DMS114 treated with DMSO at 0.1 percent for 48 hours (cell line): ENCODE data around the gene MBIP.

ENCODE experiments used
- DNase-seq: peaks from one replicate; lab custom pipeline; 2025; ENCODE audit not compliant: unreplicated experiment; lab: John Stamatoyannopoulos, UW

The MBIP gene

DNA sequence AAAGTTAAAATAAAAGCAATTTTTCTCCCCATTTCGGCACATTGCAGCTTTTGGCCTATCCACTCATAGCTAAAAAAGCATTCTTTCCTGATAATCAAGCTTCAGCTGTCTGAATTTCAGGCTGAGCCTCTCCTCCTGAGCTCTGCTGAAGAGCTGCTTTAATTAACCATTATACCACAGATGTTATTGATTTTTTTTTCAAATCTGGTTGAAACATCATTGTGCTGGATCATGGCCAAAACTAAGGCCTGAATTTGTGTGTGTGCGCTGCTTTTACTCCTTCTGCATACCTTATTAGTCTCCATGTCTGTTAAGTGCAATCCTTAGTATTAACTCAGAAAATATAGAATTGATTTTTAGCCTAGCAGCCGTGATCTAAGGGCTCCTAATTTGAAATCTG, 52.3 kb downstream of the MBIP start:
- no peak for DNase-seq

DNA sequence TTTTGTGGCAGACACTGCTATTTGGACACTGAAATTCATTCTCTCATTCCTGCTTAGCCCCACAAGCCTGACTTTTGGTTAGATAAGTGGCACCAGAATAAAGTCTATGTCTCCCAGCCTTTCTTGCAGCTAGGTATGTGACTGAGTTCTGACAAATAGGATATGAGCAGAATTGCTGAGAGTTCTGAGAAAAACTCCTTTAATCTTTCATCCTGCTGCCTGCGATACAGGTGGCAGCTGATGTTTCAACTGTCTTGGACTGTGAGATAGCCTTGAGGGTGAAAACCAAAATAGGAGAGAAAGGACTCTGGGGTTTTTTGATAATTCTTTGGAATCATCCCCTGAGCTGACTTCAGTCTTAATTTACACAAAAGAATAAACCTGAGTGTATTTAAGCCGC, 55.8 kb downstream of the MBIP start:
- DNase-seq: no peak

DNA sequence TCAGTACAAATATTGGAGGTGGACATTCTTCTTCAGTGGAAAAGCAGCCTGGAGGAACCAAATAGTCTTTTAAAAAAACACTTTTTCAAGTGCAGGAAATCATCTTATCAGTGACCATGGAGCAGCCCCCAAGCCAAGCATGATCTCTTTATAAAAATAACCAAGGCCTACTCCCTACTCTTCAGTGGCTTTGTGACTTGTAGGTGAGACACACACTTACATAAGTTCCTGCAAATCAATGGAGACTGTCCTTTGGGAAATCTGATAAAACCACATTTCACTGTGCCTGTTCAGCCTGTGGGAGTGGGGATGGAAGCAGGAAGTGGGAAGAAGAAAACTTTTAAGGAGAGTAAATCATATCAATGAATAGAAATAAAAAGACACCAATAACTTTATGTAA, 56.3 kb downstream of the MBIP start:
- DNase-seq: no peak

DNA sequence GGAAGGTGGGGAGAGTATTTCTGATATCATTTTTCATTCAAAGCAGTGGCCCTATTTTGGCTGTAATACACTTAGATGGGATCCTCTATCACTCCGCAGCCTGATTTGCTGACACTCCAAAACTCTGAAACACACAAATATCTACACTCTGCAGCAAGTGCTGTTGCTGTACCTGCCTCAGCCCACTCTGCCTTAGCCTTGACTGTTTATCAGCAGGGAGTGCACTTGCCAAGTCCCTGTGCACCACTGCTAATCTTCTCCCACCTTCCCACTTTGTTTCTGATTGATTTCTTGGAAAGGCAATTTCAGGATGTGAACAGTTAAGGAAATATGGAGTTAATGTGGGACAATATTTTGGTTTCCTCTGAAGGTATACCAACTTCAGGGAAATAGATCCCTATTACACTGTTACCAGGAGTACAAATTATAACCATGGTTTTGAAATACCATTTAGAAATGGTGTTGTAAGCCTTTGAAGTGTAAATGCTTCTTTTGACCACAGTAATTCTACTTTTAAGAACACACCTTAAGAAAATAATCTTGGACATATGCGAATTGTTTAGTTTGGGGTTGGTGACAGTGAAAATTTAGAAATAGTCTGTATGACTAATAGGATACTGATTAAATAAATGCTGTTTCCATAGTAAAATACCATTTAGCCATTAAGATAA, 59.3 kb downstream of the MBIP start:
- no peak for DNase-seq

DNA sequence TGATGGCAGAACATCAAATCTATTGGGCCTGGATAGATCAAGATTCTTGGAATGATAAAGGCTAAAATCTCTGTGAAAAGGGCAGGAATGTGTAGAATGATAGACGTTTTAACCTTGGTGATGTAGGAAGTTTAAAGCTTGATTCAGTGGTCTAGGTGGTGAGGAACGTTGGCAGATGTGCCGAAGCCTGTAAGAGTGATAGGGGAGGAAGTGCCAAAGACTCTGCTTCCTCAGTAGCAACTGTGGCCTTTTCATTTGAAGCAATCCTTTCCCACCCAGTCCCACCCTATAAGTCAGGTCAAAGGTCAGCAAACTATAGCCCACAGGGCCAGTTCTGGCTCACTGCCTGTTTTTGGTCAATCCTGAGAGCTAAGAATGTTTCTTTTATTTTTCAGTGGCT, 62.2 kb downstream of the MBIP start:
- no peak for DNase-seq

DNA sequence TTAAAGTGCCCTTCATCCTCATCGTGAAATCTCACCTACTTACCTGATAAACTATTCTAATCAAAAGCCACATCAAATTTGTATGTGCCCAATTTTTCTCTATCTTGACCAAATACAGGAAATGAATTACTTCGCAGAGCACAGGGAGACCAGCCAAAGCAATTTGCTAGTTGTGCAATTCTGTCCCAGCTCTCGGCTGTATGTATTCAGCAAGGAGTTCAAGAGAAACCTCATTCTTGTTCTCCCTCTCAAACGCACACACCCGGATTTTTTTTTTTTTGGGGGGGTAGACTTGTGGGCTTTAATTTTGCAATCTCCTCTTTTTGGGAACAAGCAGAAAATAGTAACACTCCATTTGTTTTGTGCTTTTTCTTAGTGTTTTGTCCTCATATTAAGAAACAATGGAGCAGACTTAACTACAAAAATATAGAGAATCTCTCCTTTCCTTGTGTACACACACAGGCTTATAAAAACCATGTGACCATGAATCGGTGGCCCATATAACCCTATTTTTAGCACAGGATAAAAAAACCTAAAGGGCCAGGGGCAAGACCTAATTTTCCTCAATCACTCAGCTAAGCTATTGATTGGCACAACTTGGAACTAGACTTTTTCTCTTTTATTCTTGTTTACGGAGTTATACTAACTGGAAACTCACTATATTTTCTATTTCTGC, 64.2 kb downstream of the MBIP start:
- no peak for DNase-seq

DNA sequence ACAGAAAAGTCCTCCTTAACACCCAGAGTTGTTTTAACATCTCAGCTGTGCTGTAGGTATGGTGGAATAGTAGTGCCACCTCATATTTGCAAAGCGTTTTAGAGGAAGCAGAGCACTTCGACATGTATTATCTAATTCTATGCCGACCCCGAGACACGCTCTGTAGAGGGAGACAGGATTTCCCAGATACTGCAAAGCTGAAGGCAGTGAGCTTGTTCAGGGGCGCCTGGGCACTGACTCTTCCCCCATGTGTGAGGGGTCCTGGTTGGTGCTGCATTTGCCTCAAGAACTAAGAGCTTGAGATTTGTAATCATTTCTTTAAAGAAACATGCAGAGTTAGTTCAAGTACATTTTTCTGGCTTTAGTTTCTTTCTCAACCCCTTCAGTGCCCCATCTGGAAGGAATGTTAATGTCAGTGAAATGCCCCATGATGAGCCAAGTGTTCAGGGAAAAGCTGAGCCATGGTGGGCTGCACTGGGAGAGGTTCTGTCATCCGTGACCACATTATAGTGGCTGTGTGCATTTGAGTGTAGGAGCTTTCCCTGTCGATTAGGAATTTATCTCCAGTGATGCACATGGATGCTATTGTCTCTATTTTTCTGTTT, 66.3 kb downstream of the MBIP start:
- no peak for DNase-seq
